ENCODE measurements around the gene MMP24.

GRCh38 chr20:35288325-35289060 lies 62.0 kb downstream of the MMP24 start:
- TF ChIP-seq, protein P1, sequence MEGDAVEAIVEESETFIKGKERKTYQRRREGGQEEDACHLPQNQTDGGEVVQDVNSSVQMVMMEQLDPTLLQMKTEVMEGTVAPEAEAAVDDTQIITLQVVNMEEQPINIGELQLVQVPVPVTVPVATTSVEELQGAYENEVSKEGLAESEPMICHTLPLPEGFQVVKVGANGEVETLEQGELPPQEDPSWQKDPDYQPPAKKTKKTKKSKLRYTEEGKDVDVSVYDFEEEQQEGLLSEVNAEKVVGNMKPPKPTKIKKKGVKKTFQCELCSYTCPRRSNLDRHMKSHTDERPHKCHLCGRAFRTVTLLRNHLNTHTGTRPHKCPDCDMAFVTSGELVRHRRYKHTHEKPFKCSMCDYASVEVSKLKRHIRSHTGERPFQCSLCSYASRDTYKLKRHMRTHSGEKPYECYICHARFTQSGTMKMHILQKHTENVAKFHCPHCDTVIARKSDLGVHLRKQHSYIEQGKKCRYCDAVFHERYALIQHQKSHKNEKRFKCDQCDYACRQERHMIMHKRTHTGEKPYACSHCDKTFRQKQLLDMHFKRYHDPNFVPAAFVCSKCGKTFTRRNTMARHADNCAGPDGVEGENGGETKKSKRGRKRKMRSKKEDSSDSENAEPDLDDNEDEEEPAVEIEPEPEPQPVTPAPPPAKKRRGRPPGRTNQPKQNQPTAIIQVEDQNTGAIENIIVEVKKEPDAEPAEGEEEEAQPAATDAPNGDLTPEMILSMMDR (IDR thresholded peaks at IDR 0.05; ENCODE audit: low read depth, low read length) = no peak
- TF ChIP-seq EZH2phosphoT487 (IDR thresholded peaks at IDR 0.05; ENCODE audit: low read depth) = no peak
